Measurements from ENCODE around the gene CLEC14A.

DNA sequence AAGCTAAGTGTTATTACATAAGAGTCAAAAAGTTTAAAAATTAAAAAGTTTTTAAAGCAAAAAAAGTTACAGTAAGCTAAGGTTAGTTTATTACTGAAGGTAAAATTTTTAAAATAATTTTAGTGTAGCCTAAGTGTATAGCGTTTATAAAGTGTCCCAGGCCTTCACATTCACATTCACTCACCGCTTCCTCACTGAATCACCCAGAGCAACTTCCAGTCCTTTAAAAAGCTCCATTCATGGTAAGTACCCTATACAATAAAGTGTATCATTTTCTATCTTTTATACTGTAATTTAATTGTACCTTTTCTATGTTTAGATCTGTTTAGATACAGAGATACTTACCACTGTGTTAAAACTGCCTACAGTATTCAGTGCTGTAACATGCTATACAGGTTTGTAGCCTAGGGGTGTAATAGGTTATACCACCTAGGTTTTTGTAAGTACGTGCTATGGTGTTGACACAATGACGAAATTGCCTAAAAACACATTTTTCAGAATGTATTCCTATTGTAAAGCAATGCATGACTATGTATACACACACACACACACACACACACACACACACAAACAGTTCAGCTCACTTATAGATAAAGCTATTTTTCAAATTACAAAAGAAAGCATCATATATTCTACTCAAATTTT, 3.7 kb downstream of the CLEC14A start:
- no peak for TF ChIP-seq CTCF (IDR thresholded peaks at IDR 0.05)
- TF ChIP-seq POLR2A (IDR thresholded peaks at IDR 0.05) = no peak
- TF ChIP-seq POLR2AphosphoS5 (IDR thresholded peaks at IDR 0.05) = no peak

Measured in transverse colon (tissue), 4 donors.